Stimulated activated CD4-positive, alpha-beta T cell treated with anti-CD3 and anti-CD28 coated beads, TNF-alpha, amount 100 ng/mL, for 48 hours (primary cell): Measurements from ENCODE around the gene C11orf16.
A peak's percentile ranks its signal among the peaks of the same experiment; 100 is the strongest.
"Not testable (repeated sequence)": the region's sequence is repeated elsewhere in the genome, so short reads cannot be mapped to it uniquely, and the experiment has no call there.

Experiments
- DNase-seq, 3 donors: peaks; one replicate each; pipeline ENCODE4 v3.0.0-alpha.2; 2020; ENCODE audit warnings: low read depth in 3 of 3

C11orf16 gene, protein sequence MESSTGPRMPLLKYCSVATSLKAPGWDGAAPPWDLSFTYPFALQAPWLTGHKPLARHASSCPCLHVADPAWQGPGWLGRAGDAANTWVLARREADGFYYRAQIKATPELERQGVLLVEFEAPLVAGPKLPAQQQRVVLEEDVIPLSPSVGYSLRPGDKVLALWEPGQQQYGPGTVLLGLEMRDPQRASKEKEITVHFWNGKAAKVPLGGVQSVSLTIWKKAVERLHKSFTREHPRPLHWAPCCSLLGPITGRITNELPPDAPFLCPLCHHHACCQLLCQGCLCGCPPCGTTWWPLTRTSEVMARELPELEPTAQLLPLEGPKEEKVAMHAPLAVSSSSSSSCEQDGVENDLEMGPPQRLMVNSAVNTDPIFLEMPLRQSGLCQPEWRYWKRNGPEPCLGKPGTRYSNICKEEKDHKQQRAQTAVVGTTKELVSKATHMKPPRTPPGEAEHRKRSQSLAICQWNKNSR

DNA sequence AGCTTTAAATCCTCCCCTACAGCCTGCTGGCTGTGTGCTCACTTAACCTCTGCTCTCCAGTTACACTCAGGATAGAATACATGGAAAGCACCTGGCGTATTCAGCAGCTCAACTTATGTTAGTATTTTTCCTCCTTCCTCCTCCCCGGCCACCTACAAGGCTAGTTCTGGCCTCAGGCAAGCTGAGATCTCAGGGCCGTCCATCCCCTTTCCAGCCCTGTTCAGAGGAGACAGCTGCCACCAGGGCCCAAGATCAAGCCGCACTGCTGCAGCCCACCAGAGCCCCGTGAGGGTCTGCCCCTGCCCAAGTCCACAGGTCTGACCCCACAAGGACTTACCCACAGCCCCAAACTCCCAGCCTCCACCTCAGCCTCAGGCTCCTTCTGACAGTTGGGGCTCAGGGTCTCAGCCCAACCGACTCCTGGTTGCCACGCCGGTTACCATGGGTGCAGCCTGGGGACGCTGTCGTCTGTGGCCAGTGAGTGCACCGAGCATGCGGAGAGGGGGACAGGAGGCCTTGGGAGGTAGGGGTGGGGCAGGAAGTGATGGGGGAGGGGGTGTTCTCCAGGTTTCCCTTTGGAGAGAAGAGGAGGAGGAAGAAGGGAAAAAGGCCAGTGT, at the start of gene C11orf16:
Gene C11orf16 (minus strand): TSS at position 384 of the 617 bp plus-strand sequence. CDS start 639 bp downstream, outside the sequence.
- DNase-seq = no peak

DNA sequence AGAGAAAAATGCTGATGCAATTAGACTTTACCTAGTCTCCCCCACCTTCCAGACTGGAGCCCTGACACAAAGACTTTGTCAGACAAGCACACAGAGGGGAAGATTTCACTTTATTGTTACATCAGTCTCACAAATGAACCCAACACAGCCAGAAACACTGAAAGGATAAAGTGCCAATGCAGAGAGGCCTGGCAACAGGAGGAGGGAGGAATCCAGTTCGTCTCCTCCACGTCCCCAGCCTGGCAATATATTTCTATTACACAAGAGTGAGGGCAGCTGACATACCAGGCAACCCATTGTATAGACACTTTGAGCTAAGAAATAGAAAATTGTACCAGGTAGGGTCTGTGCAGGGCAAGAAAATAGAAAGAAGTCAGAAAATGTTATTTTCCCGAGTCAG, 47.7 kb upstream of the C11orf16 start:
- DNase-seq = no peak

DNA sequence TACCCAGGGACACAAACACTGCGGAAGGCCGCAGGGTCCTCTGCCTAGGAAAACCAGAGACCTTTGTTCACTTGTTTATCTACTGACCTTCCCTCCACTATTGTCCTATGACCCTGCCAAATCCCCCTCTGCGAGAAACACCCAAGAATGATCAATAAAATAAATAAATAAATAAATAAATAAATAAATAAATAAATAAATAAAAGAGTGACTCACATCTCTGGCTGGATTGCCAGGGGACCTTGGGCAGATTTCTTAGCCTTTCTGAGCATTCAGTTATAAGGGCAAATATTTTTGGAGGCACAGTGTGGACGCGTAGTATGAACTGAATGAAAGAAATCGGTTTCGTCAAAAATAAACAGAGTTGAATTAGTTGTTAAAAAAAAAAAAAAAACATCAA, 46.6 kb upstream of the C11orf16 start:
- DNase-seq = not testable (repeated sequence)

DNA sequence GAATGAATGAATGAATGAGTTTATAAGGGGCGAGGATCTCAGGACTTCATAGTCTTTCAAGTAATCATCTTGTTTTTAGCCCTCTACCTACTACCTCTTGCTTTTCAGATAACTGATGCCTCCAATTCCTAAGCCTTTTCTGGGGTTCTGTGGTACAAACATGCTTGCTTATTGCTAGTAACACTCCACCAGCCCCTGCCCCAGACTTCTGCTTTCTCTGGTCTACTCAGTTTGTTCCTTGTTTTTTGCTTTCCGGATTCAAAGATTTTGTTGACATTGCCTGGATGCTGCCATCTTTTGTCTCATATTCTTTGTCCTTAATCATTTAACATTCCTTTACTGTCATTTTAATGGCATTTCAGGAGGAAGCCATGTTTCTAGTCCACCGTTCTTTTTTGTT, 40.4 kb upstream of the C11orf16 start:
- no peak for DNase-seq

DNA sequence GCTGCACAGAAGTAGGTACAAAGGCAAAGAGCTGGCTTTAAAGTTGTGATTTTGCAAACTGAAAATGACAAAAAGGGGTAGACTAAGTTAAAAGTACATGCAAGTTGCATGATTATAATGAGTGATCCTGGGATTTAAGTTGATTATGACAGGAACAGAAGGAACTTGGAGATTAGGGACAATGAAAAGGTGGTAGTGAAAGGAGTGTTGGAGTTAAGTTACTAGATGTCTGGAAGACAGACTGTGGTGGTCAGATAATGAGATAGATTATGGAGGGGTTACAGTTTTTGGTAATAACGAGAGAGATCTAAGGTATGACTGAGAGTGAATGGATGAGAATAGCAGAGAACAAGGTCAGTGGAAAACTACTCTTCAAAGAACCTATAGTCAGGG, 39.2 kb upstream of the C11orf16 start:
- no peak for DNase-seq

DNA sequence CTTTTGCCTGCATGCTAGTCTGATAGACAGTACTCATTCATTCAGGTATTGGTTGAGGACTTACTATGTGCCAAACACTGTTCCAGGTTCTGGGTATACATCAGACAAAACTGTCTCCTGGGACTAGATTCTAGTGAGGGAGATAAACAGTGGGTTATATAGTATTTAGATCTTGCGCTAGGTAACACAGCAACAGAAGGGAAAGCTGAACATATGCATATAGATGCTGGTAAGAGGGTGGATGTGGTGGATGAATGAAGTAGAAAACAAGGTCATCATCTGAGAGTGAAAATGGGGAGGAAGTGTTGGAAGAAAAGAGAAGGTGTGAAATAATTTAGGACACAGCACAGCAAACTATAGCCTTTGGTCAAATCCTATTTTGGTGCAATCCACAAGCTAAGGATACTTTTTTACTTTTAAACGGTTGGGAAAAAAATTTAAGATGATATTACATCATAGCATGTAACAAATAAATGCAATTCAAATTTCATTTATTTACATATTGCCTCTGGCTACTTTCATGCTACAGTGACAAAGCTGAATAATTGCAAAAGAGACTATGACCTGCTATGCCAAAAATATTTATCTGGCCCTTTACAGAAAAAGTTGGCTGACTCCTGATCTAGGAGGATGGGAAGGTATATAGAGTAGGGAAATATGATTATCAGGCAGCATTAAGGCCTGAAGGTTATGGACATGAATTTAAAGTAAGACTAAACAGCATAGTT, 38.6 kb upstream of the C11orf16 start:
- DNase-seq = no peak

DNA sequence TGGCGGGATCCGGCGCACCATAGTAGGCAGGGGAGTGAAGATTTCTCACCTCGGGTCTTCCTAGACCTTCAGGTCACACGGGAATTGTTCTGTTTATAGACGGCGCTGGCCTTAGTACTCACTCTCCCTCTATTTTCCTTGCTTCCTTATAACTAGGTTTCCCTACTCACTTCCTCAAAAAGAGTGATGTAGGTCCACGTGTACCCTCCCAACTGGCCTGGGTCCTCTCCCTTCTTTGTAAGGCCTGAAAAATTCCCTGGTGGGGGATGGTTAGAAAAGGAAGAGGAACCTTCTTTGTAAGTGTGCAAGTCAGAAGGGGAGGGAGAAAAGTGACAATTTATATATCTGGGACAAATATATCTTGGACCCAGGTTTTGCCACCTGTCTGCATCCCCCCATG, 34.4 kb upstream of the C11orf16 start:
- DNase-seq = no peak

DNA sequence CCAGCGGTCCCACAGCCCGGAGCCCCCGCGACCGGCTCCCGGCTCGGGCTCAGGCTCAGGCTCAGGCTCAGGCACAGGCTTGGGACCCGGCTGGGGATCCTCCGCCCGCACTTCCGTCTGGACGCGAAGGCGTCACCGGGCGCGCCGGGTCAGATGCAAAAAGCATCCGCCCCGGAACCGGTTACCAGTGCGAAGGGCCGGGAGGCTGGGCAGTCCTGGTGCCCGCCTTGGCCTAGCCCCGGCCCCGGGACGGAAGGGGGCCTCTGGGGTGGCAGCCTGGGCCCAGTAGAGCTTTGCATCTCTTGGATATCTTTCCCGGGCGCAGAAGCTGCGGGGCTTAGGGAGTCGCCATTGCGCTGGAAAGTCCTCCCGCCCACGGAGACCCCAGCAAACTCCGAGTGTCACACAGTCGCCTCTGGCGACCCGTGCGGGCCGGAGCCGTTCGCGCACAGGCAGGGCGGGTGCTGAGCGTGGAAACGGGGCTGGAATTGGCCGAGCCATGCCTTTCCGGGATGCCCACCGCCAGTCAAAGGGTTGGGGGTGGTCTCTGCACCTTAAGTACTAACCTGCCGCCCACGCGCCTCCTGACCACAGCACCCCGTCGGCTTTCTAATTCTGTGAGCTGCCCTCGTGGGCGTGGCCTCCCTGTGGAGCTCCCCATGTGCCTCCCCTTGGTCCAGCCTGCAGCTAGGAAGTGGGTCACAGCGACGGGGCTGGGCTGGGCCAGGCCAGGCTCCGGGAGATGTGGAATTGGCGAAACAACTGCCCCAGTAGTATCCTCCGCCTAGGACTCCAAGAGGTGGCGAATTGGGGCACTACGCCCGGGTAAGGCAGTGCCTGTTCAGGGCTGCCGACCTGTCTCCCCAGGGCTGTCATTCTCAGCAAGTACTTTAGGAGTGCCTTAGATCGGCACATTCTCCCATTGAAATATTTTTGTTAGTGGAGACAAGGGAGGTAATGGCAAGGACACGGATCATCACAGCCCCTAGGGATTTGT, 31.9 kb upstream of the C11orf16 start, which contains the start of gene TMEM9B:
Gene TMEM9B (minus strand): TSS at position 119 of the 997 bp plus-strand sequence. CDS start 129 bp downstream, outside the sequence.
- DNase-seq = peak; percentile 67 to 77 (median 71)

DNA sequence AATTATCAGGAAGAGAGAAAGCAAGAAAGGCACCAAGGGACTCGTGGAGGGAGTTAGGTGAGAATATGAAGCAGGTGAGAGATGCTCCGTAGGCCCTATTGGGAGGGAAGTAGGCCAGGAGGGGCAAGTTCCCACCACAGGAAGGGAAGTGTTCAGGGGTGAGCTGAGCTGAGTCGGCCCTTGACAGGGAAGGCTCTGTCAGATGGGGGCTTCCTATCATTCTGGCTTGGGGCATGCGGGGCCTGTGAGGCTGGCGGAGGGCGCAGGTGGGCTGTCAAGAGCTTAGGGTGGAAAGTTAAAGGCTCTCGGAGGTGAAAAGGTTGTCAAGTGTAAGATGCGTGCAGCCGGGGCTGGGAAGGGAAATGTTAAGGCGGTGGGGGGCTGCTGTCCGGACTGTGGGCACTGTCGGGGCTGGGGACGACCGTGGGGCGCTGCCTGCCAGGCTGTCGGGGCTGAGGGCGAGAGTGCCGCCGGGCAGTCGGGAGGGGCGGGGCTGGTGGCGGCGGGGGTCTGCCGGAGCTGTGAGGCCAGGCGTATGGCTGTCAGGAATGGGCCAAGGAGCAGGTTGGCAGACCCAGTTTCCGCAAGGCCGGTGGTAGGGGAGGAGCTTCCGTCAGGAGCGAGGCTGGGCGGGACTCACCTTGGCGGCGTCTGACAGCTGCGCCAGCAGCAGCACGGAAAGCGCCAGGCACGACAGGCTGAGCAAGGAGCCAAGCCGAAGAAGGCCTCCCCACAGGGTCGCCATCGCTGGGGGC, 31.0 kb upstream of the C11orf16 start:
- peak; percentile 55 to 78 (median 59) for DNase-seq

DNA sequence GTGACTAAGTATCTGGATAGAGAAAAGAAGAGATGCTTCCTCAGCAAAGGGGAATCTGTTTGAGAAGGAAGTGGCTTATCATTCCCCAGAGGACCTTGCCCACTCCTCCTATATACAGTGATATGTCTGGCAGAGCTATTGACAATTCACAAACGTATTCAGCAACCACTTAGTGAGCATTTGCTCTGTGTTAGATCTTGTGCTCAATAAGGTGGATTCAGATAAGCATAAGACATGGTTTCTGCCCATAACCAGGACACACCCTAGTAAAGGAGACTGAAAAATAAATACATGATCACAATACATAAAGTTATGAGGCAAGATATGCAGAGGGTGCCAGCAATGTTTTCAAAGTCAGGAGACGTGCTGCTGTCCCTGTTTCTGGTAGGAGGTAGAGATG, 30.1 kb upstream of the C11orf16 start:
- DNase-seq = no peak

DNA sequence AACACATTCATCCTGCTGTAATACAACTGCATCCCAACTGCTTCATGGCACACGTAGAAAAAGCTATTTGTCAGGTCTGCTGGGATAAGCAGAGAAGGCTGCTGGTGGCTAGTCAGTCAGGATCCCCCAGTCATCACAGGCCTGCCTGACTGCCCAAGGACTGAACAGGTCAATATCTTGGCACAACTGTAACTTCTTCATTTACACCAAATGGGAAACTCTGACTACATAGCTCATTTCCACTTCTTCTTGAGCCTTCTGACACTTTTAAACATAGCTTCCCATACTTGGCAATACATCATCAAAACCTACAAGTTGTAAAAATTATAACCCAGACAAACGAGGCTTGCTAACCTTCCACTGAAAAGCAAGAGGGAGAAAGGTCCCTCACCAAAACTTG, 28.7 kb upstream of the C11orf16 start:
- DNase-seq = no peak

DNA sequence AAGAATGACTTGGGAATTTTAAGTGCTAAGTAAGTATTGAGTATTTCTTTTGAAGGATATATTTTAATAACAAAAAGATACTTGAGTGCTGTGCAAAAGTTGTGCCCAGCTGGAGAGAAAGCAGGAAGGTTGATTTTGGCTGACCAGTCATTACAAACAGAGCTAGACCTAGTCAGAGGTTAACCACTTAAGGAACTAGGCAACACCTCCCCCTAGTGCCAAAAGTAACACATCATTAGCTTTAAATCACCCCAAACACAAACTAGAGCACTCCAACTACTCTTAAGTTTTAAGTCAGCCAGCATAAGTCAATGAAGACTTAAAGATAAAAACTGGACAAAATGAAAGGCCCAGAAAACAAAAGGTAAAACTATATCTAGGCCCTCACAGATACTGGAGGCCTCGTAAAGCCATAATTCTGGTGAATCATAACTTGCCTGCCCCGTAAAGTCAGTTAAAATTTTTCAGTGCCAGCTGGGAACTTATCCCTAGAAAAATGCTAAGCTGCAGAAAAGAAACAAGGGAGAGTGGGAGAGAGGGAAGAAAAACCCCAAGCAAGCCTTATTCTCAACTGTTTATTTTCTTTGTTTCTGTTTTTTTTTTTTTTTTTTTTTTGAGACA, 26.9 kb upstream of the C11orf16 start:
- peak in 1 of 3 donors; percentile 26 for DNase-seq

DNA sequence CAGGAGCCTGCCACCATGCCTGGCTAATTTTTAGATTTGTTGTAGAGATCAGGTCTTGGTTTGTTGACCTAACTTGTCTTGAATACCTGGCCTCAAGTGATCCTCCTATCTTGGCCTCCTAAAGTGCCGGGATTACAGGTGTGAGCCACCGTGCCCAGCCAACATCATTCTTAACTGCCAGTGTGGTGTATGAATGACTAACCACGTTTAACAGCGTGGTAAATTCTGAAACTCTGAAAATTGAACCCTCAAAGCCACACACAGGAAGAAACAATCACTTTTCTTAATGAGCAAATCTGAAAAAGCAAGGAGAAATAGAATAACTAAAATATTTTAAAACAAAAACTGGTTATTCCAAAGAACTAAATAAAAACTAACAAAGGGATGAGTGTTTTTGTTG, 24.1 kb upstream of the C11orf16 start:
- DNase-seq = no peak

DNA sequence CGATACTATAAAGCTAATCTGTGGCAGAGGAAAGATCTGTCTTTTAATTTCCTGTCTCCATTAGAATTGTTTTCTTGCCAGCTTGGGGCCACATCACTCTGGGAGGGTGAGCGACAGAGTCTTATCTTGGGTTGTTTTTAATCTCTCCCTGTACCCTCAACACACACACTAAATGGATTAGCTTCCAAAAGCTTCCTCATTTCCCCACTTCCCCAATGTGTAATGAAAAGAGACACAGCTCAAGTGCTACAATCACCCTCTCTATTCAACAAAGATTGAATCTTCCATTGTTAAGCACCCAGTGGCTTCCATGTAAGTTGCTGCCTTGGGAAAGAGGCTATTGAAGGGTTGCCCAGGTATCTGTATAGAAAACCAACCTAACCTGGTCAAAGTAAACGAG, 16.1 kb upstream of the C11orf16 start:
- DNase-seq = no peak

DNA sequence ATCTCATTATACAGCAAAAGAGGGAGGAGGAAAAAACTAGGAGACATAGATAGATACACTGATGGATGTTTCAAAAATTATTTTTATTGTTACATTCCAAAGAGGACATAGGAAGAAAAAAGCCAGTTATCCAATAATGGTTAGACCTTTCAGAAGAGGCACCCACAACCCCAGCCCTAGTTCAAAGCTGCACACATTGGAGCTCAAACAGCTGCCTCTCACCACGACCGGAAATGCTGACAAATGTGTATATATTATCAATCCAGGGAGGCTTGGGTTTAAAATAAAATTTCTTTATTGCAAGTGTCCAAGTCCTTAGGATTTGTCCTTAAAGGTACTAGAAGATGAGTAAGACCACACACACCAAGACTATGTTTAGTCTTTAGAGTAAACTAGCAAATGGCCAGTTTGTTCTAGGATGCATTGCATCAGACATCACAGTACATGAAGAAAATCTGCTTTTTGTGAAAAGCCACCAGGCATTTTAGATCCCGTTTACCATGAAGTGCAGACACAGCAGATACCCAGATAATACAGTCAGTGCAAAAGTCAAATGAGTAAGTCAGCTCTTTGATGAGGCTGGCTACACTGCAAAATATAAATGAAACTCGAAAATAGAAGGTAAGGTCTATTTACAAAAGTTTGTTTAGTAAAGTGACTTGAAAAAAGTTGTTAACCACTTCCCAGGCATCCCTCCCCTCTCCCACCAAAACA, 14.6 kb upstream of the C11orf16 start:
- no peak for DNase-seq

DNA sequence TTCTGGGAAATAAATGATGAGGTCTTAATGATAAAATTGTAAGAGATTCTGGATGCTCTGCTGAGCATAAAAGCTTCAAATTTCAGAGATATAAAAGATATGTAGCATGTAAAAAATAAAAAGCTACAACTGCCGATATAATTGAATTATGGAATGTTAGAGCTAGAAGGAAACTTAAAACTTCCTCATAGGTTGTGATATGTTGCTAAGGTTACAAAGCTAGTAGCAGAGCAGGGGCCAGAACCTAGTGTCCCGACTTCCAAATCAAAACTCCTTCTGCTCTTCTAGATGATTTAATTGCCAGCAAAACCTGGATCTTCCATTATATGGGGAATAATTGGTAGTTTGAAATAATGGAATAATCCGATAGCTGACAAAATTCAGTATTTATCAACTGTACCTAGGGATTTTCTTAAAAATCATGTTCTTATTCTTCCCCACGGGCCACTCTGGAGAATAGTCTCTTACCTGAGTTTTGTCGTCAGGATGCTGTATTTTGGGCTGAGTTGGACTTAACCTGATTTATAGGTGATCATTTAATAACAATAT, 9.8 kb upstream of the C11orf16 start, which contains the start of gene ASCL3:
Gene ASCL3 (minus strand): TSS at position 499 of the 549 bp plus-strand sequence. CDS start 4,855 bp downstream, outside the sequence.
- no peak for DNase-seq

DNA sequence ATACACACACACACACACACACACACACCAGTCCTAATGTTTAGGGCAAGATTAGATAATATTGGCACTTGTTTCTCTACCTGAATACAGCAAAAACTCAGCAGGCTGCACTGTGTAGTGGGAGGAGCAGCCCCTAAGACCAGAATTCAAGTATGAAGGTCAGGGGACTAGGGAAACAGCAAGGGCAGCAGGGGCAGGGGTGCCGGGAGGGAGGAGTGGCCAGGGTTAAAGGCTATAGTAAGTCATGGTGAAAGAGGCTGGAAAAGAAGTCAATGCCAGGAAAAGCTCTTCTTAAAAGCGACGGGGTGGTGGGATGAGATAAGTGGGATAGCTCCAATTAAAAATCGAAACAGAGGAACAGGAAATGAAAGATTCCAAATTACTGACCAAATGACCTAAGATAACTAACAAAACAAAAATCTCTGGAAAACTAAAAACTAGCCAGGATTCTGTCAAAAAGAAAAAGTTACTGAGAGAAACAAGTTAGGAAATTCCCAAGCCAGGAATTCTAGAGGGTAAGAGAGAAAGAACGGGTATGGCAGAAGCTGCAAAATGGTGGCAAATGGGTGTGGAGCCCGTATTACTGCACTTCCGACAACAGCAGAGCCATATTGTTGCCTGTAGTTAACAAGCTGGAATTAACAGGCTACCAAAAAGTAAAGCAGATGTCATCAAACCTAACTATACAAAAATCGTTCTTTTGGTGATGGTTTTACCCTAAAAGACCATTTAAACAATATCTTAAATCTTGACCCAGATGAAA, 8.8 kb upstream of the C11orf16 start:
- DNase-seq = no peak

DNA sequence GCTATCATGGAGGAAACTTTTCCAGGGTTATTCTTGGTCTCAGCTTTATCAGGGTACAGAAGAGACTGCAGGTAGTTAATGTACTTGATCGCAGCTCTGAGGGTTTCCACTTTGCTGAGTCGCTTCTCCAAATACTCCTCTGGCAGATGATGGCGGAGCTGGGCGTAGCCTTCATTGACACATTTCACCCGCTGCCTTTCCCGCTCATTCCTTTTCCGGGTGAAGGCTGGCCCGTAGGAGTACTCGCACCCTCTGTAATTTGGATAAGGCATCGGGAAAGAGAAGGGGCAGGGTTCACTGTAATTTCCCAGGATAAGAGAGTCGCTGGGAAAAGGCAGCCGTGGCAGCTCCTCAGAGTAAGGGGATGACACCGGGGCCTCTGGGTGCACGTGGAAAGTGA, 4.9 kb upstream of the C11orf16 start:
- no peak for DNase-seq
